SKM-1 (cell line): ENCODE data around the gene ARHGAP28.

Experiments used
- DNase-seq: peaks from one replicate; lab custom pipeline; 2025; ENCODE audit not compliant: unreplicated experiment; lab: John Stamatoyannopoulos, UW

Gene ARHGAP28

GRCh38 chr18:6955304-6955703 is 225.8 kb downstream of the ARHGAP28 start:
- DNase-seq = no peak

GRCh38 chr18:6956495-6956894 is 227.0 kb downstream of the ARHGAP28 start:
- DNase-seq = no peak

DNA sequence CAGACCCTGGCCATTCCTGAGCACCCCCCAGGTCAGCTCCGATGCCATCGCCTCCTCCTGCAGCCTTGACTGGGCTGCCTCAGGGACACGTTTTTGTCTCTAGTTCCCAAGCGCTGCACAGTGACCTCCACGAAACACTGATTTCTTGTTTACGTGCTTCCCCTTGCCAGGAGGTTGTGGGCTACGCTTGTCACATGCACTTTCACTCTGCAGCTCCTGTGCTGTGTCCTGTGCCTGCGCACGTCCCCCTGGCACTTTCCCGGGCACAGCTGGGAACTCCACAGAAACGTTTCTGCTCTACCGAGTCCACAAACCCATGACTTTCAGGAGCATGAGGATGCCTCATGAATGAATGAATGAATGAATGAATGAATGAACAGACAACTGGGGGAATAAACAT is 227.5 kb downstream of the ARHGAP28 start:
- DNase-seq = no peak

GRCh38 chr18:6959110-6959509 is 229.6 kb downstream of the ARHGAP28 start:
- DNase-seq = no peak

DNA sequence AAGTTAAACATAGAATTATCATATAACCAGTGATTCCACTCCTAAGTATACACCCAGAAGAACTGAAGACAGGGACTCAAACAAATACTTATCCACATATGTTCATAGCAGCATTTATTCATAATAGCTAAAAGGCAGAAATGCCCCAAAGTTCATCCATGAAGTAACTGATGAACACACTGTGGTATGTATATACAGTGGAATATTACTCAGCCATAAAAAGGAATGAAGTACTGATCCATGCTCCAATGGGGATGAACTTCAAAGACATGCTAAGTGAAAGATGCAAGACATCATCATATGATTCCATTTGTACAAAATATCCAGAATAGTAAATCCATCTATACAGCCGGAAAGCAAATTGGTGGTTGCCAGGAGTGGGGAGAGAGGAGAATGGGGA is 230.6 kb downstream of the ARHGAP28 start:
- no peak for DNase-seq

DNA sequence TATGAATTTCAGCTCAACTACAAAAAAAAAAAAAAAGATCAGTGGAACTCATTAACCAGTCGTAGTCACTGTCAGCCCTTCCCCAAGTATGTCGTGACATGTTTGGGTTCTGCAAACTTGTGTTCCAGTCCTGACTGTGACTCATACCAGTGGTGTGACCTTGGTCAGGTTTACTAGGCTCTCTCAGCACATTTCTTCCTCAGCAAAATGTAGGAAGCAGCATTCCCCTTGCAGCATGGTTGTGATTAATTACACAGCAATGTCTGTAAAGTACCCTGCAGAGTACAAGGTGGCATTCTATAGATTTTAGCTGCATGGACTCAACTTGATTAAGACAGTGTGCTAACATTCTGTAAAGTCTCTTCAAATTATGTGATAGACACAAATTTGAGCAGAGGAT is 231.1 kb downstream of the ARHGAP28 start:
- no peak for DNase-seq

DNA sequence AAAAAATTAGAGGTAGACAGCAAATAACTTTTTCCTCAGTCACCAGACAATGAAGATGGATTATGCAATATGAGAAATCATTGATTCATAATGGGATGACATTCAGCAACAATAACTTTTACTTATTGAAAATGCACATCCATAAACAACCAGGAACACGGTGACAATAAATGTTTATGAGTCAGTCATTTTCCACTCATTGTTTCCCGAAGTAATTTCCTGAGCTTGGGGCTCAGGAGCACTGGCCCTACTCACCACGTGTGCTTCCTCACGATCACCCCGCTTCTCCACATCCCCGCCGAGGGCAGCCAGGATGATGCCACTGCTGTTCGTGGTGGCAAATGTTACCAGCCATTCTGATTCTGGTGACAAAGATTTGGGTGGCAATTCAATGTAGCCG is 231.8 kb downstream of the ARHGAP28 start:
- no peak for DNase-seq

GRCh38 chr18:6962571-6963451 is 233.3 kb downstream of the ARHGAP28 start:
- no peak for DNase-seq

DNA sequence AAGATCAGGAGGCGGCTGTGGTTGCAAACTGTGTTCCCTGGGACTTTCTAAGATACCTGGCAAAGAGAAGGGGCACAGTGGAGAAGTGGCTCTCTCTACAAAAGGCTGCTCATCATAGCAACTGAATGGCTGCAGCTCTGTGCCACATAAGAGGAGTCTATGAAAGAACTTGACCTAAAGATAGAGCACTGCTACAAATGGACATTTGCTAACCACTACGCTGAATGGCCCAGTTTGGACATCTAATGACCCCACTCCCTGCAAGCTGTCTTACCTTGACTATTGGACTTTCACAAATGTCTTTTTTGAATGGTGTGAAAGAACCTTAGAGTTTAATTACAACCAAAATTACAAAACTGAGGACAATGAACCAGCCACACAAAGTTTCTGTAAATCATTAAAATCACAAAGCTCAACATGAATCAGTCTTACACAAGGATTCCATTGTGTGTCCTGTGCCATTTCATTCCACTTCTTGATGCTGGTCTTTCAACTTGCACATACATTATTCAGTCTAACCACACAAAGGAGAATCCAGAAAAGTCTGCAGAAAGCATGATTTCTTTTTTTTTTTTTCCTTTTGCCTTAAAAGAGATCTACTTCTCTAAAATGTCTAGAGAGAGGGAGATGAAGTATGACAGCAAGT is 234.1 kb downstream of the ARHGAP28 start:
- no peak for DNase-seq
